GM12801 (cell line): ENCODE results near the gene COL27A1.

Source experiments
- CTCF ChIP-seq: IDR thresholded peaks from one replicate; pipeline ENCODE4 v1.5.1; 2011; ENCODE audit warnings: control low read depth; ENCODE audit not compliant: insufficient read length; ENCODE audit errors: extremely low read depth

The COL27A1 gene

GRCh38 chr9:114149181-114149580, 6.2 kb upstream of the COL27A1 start:
- no peak for TF ChIP-seq CTCF

- no peak for TF ChIP-seq CTCF
Measured at GRCh38 chr9:114149765-114150340, 5.5 kb upstream of the COL27A1 start.

GRCh38 chr9:114150608-114151007, 4.7 kb upstream of the COL27A1 start:
- no peak for TF ChIP-seq CTCF

- no peak for TF ChIP-seq CTCF
Measured at GRCh38 chr9:114151426-114151956, 3.8 kb upstream of the COL27A1 start.

GRCh38 chr9:114153761-114154599, 1.4 kb upstream of the COL27A1 start:
- TF ChIP-seq CTCF, result no peak

GRCh38 chr9:114154600-114155102, 686 bp upstream of the COL27A1 start:
- TF ChIP-seq CTCF, result no peak

- no peak for TF ChIP-seq CTCF
Measured at GRCh38 chr9:114155995-114156656, 789 bp downstream of the COL27A1 start.
